ENCODE results near the gene MYO19. TPM values are rescaled to one million over a fixed set of nuclear protein-coding genes. Genes with fewer than 3 reads are reported as not detected.

The MYO19 gene
- total RNA-seq, 2 donors from 2014 or later, result 8.2 to 12.8 TPM

DNA sequence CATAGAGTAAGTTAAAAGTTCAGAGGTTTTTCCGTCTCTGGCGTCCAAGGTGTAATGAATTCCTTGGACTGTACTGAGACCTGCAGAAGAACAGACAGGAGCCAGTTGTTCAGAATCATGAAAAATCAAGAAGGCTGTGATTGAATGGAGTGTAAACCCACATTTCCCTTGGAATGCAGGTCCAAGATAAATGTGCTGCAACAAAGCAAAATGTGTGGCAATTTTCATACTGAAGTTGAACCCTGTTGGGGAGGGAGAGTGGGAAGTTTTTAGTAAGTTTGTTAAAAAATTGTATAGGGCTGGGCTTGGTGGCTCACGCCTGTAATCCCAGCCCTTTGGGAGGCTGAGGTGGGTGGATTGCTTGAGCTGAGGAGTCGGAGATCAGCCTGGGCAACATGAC lies 31.4 kb upstream of the MYO19 start:
- no peaks in the 10 kb centered on the region for H3K27me3 ChIP-seq
- DNase-seq (ENCODE audit: low spot score), result no peak
- no peaks in the 10 kb centered on the region for H3K4me1 ChIP-seq
- no peaks in the 10 kb centered on the region for H3K9me3 ChIP-seq
- H3K27ac ChIP-seq, result no peak overlapping the region
- no peak for TF ChIP-seq CTCF (IDR thresholded peaks at IDR 0.05)
- no peak overlapping the region for H3K4me3 ChIP-seq
- H3K36me3 ChIP-seq, result peaks cover 78% of the 10 kb centered on the region

GRCh38 chr17:36553459-36553858 lies 18.8 kb upstream of the MYO19 start:
- TF ChIP-seq CTCF (IDR thresholded peaks at IDR 0.05), result no peak
- Histone ChIP-seq H3K36me3 (peaks cover 34% of the 10 kb centered on the region), H3K4me1 (peaks cover 0 to 40% of the 10 kb centered on the region in 2 donors), H3K27me3 (no peaks in the 10 kb centered on the region), H3K4me3 (no peak overlapping the region), H3K9me3 (no peaks in the 10 kb centered on the region), H3K27ac (no peak overlapping the region)
- DNase-seq (ENCODE audit: low spot score), result no peak

DNA sequence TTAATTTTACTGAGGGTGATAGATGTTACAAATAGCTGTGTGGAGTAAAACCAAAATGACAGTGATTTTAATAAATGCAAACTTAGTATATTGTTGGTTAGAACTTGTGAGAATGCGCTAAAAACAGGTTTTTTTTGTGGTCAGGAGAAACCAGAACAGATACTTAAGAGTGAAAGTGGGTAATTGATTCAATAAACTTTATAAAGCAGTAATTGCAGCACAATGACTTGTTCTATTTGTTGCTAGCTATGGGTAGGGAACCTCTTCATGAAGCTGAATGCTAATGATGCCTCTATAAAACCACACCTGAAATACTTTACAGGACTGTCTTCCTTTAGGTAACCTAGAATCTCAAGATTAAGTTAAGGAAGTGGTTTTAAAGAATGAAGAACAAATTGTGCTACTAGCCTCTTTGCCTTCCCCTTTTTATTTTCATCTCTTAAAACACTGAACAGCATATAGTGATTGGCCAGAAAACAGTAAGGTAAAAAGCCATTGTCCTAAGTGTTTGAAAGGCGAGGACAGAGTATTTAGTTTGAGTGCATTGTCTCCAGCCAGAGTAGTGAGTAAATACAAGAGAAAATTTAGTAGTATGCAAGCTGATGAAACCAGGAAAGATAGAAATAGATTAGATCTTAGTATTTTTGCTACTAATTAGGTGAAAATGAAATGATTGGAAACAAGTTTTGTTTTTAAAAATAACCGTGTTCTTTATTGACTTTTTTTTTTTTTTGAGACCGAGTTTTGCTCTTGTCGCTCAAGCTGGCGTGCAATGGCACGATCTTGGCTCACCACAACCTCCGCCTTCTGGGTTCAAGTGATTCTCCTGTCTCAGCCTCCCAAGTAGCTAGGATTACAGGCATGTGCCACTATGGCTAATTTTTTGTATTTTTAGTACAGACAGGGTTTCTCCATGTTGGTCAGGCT lies 16.1 kb upstream of the MYO19 start:
- no peak for DNase-seq (ENCODE audit: low spot score)
- Histone ChIP-seq H3K27ac (no peak overlapping the region), H3K9me3 (no peaks in the 10 kb centered on the region), H3K36me3 (peaks cover 10% of the 10 kb centered on the region), H3K4me1 (peaks cover 0 to 66% of the 10 kb centered on the region in 2 donors), H3K27me3 (no peaks in the 10 kb centered on the region), H3K4me3 (no peak overlapping the region)
- TF ChIP-seq CTCF (IDR thresholded peaks at IDR 0.05), result no peak

DNA sequence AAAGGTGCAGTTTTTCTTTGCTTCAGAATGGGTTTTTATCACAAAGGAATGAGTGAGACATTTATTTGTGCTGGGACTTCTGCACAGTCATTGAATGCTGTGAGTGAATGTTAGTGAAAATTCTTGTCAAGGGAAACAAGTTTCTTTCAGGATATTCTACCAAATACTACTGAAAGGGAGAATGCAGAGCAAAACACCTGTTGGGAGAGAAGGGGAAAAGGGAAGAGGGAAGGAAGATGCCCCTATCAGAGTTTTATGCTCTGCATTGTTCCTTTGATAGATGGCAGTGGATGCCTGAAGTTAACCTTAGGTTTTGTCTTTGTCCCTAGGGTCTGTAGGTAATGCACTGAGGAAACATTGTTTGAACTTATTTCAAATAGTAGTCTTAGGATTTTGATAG lies 13.1 kb upstream of the MYO19 start:
- DNase-seq (ENCODE audit: low spot score), result no peak
- H3K27ac ChIP-seq, result no peak overlapping the region
- peaks cover 0 to 56% of the 10 kb centered on the region in 2 donors for H3K4me1 ChIP-seq
- no peak for TF ChIP-seq CTCF (IDR thresholded peaks at IDR 0.05)
- no peaks in the 10 kb centered on the region for H3K36me3 ChIP-seq
- no peaks in the 10 kb centered on the region for H3K27me3 ChIP-seq
- H3K9me3 ChIP-seq, result no peaks in the 10 kb centered on the region
- H3K4me3 ChIP-seq, result no peak overlapping the region

GRCh38 chr17:36546418-36547093 lies 11.9 kb upstream of the MYO19 start:
- no peak for DNase-seq (ENCODE audit: low spot score)
- TF ChIP-seq CTCF (IDR thresholded peaks at IDR 0.05), result no peak
- H3K9me3 ChIP-seq, result no peaks in the 10 kb centered on the region
- peak overlapping the region; percentile 100 for H3K27ac ChIP-seq
- H3K4me1 ChIP-seq, result peaks cover 0 to 56% of the 10 kb centered on the region in 2 donors
- no peaks in the 10 kb centered on the region for H3K27me3 ChIP-seq
- H3K4me3 ChIP-seq, result peak overlapping the region; percentile 98
- no peaks in the 10 kb centered on the region for H3K36me3 ChIP-seq

All from right atrium auricular region (tissue), 2 donors.